ENCODE data around the gene IGSF22. TPM values are rescaled to one million over a fixed set of nuclear protein-coding genes. Genes with fewer than 3 reads are reported as not detected.

Gene IGSF22
- total and polyA plus RNA-seq, 2 of the 13 experiments (the other 11 are each of a cell fraction or from before 2014, with no cell fraction given), result not detected

- TF ChIP-seq ZNF260 (CRISPR knock-in tag; IDR thresholded peaks at IDR 0.05; ENCODE audit: borderline replicate concordance, low read depth), result no peak
- no peak for TF ChIP-seq NAIF1 (CRISPR knock-in tag; IDR thresholded peaks at IDR 0.05; ENCODE audit: borderline replicate concordance)
- TF ChIP-seq NR2F1 (CRISPR knock-in tag; IDR thresholded peaks at IDR 0.05), result peak; percentile 28 to 42; a peak in 1 of 4 replicates
- 0 out of 2 replicates have a peak, but pooled peaks have one; percentile 42 for TF ChIP-seq MYPOP (CRISPR knock-in tag; IDR thresholded peaks at IDR 0.05)
- peak; percentile 66 for TF ChIP-seq ARID5B (CRISPR knock-in tag; IDR thresholded peaks at IDR 0.05)
- TF ChIP-seq NFKB2 (CRISPR knock-in tag; IDR thresholded peaks at IDR 0.05; ENCODE audit: borderline replicate concordance), result no peak
- TF ChIP-seq KLF16 (CRISPR knock-in tag; IDR thresholded peaks at IDR 0.05), result no peak
- peak; percentile 29; the same call in 1 of the 2 replicates for TF ChIP-seq ZNF891 (CRISPR knock-in tag; IDR thresholded peaks at IDR 0.05)
- 0 out of 2 replicates have a peak, but pooled peaks have one; percentile 44 for TF ChIP-seq ZNF256 (CRISPR knock-in tag; conservative IDR thresholded peaks at IDR 0.05)
- TF ChIP-seq CREB3 (CRISPR knock-in tag; IDR thresholded peaks at IDR 0.05), result no peak
- TF ChIP-seq MLXIP (CRISPR knock-in tag; IDR thresholded peaks at IDR 0.05; ENCODE audit: borderline replicate concordance), result no peak
- TF ChIP-seq TBP (CRISPR knock-in tag; IDR thresholded peaks at IDR 0.05), result no peak
- peak; percentile 96 for TF ChIP-seq SKI (IDR thresholded peaks at IDR 0.05; ENCODE audit: partially characterized antibody)
- TF ChIP-seq ZNF274 (CRISPR knock-in tag; IDR thresholded peaks at IDR 0.05), result 0 out of 2 replicates have a peak, but pooled peaks have one; percentile 20
- no peak for TF ChIP-seq PPARG (CRISPR knock-in tag; conservative IDR thresholded peaks at IDR 0.05)
- 0 out of 2 replicates have a peak, but pooled peaks have one; percentile 31 for TF ChIP-seq ZNF441 (CRISPR knock-in tag; IDR thresholded peaks at IDR 0.05; ENCODE audit: borderline replicate concordance)
- 0 out of 2 replicates have a peak, but pooled peaks have one; percentile 11 for TF ChIP-seq KDM3A (CRISPR knock-in tag; IDR thresholded peaks at IDR 0.05; ENCODE audit: low read depth)
- no peak for TF ChIP-seq ZNF720 (CRISPR knock-in tag; IDR thresholded peaks at IDR 0.05)
- TF ChIP-seq TBL1XR1 (IDR thresholded peaks at IDR 0.05; ENCODE audit: borderline replicate concordance, low read length, partially characterized antibody), result peak; percentile 87
Observed at GRCh38 chr11:18698341-18699268, 27.4 kb downstream of the IGSF22 start, which contains the start of gene TMEM86A (continued).

Data from HepG2 (cell line).